A172 (cell line): ENCODE data around the gene CIRBP. TPM values are rescaled to one million over a fixed set of nuclear protein-coding genes. Genes with fewer than 3 reads are reported as not detected.

Experiments used
- DNase-seq: peaks from one replicate; pipeline ENCODE4 v3.0.0-alpha.2; 2015; ENCODE audit warnings: low spot score
- total RNA-seq: library from RNA; depleted of rRNA; stranded (reverse); fragments of >200 nt; shearing (Covaris generic); gene quantifications from 2 replicates; pipeline ENCODE4 v1.2.3, GENCODE V29; 2014

The CIRBP gene
- total RNA-seq, 1 experiment from 2014 or later = 124 TPM

DNA sequence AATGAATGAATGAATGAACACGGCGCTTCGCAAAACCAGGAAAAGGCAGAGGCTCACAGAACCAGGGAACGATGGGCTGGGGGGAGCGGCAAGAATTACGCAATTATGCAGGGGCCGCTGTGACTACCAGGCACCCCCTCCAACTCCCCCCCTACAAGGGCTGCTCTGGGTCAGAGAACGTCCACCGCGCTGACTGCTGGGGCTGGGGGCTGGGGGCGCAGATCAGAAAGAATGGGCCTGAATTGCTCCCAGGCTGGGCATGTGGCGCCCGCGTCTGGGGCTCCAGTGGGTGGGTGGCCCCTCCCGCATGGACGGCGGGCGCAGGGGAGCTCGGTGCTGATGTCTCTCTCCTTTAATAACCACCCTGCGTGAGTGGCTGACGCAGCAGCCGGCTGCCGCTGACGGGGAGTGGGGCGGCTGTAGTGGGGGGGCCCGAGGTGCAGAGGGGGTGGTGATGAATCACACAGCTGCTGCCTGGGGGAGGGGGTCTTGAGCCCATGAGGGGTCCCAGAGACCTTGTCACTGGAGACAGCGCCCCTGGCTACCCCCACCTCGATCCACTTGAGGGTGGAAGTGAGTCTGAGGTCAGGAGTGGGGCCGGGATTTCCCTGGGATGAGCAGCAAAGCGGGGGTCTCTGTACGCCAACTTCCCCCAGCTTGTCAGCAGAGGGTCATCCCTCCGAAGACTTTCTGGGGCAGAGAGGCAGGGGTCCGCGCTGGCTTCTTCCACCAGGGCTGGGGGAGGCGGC is 1.5 kb upstream of the CIRBP start:
- no peak for DNase-seq

DNA sequence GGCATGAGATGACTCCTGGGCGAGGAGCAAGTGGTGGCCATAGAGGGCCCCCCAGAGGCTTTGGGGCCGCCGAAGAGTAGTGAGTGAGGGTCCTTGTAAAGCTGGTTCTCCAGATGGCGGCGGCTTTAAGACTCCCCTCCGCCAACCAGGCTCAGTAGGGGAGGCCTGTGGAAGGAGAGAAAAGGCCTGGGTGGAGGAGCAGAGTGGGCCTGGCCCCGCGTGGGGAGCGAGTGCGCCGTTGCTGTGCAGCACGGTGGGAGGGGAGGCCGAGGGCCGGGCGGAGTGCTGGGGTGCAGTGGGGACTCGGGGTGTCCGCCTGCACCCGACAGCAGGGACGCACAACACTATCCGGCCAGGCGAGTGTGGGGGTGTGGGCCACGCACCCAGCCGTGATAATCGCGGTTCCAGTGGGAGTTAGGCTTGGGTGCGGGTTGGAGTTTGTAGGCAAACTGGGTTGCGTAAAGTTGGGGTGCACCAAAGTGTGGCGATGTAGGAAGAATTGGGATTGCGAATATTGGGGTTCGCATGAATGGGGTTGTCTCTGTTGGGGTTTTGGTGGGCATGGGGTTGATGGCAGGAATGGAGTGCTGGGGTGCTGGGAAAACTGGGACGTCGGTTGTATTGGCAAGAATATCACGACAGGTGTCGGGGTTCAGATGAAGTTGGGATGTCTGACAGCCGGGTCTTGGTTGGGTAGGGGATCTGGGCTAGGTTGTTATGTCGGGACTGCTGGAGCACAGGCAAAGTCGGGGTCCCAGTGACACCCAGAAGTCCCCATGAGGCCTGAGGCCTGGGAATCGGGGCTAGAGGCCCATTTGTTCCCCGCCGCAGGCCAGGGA is 687 bp upstream of the CIRBP start:
- no peak for DNase-seq

DNA sequence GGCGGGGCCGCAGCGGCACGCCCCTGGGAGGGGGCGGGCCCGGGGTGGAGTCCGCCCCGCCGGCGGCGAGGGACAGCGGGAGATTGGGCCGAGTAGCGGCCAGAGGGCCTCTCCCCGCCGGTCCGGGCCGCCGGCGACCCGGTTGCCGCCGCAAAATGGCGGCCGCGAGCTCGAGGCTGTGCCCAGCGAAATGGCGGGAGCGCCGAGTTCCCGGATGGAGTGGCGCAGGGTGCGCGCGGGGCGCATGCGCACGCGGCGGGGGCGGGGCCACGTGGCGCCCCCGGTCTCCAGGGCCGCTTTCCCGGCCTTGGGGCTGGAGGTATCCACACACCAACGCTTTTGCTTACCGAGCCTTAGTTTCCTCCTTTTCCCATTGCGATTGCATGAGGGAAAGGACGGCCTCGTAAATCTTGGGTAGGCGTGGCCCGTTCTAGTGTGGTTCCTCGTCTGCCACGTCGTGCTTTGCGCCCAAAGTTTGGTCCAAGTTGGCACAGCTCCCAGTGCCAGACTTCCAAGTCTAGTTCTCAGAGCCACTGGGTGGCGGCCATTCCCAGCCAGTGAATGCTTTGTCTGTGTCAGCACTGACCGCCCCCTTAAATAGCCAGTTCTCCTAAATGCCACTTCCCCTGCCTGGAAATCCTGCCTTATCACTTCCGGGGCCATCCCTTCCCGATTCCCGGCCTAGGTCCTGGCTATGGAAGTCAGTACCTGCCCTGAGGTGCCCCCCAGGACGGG is 513 bp downstream of the CIRBP start:
- peak; percentile 75 for DNase-seq

DNA sequence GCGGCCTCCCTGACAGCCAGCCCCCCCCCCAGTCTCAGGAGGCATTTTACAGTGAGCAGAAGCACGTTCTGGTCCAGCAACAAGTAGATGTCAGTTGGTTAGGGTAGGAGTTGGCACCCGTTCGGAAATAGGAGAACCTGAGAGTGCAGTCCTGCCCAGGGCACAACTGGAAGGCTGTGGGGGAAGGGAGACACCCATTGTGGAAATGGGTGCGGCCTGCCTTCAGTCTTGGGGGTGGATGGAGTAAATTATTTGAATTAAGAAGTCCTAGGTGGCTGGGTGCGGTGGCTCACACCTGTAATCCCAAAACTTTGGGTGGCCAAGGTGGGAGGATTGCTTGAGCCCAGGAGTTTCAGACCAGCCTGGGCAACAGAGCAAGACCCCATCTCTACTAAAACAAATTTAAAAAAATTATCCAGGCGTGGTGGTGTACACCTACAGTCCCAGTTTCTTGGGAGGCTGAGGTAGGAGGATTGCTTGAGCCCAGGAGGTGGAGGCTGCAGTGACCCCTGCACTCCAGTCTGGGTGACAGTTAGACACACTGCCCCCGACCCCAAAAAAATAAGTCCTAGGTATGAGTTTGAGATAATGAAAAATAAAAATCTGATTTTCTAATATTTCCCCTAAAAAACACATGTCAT is 1.2 kb downstream of the CIRBP start:
- peak; percentile 42 for DNase-seq

DNA sequence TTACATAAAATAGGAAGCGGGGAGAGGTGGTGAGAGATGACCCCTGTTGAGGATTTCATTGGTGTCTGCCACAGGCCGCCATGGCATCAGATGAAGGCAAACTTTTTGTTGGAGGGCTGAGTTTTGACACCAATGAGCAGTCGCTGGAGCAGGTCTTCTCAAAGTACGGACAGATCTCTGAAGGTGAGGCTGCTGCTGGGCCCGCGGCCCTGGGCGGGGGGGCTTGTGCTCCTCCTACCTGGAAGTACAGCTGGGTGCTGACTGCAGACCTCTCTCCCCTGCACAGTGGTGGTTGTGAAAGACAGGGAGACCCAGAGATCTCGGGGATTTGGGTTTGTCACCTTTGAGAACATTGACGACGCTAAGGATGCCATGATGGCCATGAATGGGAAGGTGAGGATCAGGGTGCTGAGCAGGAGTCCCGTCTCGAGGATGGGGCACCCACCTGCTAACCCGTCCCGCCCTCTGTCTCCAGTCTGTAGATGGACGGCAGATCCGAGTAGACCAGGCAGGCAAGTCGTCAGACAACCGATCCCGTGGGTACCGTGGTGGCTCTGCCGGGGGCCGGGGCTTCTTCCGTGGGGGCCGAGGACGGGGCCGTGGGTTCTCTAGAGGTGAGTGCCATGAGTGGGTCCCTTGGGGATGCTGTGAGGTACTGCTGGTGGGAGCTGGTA is 1.9 kb downstream of the CIRBP start:
- DNase-seq = no peak

DNA sequence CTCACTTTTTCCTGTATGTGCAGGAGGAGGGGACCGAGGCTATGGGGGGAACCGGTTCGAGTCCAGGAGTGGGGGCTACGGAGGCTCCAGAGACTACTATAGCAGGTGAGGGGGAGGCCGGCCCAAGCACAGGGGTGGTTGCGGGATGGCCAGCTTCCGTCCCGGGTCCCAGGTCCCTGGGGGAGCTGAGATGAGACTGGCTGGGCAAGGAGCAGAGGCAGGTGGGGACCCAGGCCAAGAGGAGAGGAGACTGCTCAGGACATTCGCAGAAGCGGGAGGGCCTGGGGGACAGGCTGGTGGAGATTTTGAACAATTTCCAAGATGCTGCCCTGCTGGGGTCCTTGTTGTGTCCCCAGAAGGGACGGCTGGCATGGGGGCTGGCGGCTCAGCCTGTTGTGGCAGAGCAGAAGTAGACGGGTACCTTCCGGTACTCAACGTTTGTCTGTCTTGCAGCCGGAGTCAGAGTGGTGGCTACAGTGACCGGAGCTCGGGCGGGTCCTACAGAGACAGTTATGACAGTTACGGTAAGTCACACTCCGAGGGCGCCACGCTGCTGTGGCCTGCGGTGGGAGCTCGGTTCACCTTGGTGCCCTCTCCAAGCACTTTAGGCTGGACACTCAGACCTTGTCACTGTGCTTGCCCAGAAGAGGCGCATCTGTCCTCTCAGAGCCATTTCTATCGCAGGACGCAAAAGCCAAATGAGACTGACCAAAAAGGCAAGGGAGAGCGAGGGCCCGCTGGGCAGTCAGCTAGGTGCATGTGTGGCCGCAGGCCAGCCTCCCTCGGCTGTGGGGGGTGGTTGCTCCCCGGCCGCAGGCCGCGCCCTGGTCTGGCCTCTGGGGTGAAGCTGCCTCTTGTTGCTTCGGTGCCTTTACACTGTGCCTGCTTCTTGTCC is 2.6 kb downstream of the CIRBP start:
- no peak for DNase-seq

DNA sequence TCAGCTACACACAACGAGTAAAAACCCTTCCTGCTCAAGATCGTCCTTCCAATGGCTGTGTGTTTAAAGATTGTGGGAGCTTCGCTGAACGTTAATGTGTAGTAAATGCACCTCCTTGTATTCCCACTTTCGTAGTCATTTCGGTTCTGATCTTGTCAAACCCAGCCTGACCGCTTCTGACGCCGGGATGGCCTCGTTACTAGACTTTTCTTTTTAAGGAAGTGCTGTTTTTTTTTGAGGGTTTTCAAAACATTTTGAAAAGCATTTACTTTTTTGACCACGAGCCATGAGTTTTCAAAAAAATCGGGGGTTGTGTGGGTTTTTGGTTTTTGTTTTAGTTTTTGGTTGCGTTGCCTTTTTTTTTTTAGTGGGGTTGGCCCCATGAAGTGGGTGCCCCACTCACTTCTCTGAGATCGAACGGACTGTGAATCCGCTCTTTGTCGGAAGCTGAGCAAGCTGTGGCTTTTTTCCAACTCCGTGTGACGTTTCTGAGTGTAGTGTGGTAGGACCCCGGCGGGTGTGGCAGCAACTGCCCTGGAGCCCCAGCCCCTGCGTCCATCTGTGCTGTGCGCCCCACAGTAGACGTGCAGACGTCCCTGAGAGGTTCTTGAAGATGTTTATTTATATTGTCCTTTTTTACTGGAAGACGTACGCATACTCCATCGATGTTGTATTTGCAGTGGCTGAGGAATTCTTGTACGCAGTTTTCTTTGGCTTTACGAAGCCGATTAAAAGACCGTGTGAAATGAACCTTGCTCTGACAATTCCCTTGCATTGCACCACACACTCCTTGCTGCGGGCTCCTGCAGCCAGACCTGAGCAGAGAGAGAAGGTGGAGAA is 3.5 kb downstream of the CIRBP start:
- no peak for DNase-seq

DNA sequence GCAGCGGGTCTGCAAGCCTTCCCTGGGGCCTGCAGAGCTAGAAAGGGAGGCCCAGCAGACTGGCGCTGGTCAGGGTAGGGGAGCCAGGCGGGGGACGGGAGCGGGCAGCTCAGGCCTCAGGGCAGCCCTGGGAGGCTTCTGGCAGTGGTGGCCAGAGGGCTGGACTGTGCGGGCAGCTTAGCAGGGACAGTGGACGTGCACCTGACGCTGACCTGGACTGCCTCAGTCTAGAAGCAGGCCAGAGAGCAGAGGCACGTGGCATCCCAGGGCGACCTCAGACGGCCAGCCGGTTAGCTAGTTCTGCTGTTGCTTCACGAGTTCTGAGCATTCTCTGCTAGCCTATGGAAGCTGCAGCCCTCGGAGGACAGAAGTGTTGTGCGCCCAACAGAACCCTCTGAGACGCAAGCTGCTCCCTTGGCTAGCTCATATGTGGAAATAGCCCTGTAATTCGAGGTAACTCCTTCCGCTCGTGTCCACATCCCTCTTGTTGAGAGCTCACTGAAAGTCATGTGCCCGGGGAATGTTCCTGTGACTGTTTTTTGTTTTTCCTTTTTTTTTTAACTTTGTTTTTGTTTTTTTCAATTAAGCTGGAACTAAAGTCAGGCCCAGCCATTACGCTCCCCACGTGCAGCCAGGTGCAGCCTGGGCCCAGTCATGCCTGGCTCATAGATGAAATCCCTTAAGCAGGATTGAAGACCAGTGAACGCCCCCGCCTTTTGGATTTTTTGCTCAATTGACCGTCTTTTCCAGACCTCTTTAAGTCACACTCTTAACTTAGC is 4.3 kb downstream of the CIRBP start:
- DNase-seq = no peak

DNA sequence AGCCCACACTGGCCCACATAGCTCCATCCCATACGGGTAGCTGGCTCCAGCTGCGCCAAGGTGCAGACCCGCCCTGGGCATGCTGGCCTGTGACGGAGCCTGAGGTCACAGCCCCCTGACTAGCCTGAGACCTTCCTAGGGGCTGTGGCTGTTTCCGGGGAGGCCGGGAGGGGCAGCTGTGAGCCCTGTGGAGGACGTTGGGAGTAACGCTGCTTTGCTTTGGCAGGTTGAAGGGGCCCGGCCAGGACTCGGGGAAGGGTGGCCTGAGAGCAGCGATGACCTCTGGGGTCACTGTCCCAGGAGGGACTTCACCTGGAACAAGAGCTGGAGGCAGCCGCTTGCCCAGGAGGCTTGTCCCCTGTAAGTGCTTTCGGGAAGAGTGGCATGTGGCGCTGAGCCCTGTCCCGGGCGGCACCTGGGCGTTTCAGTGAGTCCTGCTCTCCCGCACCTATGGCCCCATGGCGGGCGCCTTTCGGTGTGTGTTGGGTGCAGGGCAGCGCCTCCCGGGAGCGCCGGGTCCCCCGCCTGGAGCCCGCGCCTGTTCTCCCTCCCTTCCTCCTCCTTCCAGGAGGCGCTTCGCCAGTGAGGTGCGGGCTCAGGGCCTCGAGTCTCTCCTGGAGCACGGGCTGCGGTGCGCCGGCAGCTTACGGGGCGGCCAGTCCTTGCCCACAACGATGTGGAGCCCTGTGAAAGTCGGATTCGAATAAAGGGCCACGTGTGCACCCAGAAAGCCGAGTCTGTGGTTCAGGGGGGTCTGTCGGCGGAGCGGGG is 5.1 kb downstream of the CIRBP start:
- no peak for DNase-seq

DNA sequence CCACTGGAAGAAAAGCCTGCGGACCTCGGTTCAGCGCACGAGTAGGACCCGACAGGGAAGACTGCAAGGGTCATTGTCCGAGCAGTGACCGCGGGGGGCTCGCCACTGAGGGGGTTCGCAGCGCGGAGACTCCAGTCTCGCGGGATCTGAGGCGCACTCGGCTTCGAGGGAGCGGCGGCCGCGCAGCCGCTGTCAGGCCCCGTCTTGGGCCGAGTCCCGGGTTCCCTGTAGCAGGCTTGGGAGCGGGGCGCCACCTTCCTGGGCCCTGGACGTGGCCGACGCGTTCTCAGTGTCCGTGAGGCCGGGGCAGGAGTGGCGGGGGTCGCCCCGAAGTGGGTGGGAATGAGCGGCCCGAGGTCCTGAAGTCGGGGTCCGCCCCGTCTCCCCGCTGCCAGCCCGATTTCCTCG is 5.7 kb downstream of the CIRBP start:
- no peak for DNase-seq

DNA sequence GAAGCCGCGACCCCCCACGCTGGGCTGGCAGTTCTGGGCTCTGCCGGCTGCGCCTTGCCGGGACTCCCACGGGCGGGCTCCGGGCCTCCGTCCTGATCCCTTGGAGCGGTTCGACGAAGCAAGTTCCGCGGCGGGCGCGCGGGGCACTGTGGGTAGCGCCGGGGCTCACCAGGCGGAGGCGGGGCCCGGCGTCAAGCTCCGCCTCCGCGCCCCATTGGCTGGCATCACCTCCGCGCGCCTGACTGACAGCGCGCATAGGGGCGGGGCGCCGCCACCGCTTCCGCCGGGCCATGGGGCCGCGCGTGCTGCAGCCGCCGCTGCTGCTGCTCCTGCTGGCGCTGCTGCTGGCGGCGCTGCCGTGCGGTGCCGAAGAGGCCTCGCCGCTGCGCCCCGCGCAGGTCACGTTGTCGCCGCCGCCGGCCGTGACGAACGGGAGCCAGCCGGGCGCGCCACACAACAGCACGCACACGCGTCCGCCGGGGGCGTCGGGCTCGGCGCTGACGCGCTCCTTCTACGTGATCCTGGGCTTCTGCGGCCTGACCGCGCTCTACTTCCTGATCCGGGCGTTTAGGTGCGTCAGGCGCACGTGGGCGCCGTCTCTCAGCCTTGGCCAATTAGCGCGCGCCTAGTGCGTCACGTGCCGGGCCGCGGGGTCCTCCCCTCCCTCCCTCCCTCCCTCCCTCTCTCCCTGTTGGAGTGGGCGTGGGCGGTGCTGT is 6.3 kb downstream of the CIRBP start, which contains the start of gene FAM174C:
Gene FAM174C, plus strand, starts transcription at position 271 of the 716 bp plus-strand sequence. Its CDS starts 20 bp downstream, at position 291.
- peak; percentile 95 for DNase-seq

DNA sequence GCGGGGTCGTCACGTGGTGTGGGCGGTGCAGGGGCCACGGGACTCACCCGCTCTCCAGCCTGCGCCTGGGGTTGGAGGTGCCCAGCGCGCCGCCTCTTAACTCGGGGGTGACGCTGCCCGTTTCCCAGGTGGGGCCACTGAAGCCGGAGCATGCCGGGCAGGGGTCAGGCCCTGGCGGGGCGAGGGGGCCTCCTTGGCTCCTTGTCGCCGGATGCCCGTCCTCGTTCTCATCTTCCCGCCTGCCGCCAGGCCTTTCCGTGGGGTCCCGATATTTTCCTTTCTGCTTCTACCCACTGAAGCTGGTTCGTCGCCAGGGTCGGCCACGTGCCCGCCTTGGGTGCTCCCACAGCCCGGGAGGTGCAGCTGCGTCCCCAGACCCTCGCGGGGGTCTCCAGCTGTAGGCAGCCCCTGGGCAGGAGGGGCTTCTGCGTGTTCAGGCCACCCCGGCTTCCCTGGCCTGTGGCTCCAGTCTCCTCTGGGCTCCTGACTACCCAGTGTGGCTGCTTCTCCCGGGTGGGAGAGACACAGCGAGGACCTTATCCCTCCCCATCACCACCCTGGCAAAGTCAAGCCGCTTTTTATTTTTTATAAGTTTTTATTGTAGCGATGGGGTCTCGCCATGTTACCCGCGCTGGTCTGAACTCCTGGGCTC is 7.0 kb downstream of the CIRBP start:
- DNase-seq = no peak

DNA sequence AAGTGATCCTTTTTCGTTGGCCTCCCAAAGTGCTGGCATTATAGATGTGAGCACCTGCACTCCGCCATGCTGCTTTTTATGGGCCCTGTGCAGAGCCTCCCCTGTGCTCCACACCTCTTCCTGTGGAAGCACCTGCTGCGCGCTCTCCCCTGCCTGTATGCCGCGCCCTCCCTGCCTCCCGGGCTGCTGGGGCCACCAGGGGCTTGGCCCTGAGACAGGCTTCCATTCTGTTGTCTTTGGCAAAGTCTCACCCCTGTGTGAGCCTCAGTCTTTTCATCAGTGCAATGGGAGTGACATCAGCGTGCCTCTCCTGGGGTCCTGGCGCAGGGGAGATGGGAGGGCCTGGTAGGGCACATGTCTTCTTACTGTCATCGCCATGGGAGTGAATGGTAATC is 7.5 kb downstream of the CIRBP start:
- no peak for DNase-seq

DNA sequence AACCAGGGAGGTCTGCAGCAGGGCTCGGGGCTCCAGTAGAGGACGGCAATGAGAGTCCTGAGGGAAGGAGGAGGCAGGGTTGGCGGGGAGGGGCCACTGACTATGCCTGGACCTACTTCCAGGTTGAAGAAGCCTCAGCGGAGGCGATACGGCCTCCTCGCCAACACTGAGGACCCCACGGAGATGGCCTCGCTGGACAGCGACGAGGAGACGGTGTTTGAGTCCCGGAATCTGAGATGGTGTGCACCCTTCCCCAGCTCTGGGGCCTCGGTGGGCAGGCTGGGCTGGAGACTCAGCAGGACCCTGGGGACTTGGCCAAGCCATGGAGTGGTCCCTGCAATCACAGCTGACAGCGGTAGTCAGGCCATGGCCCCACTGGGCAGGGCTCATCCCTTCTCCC is 7.9 kb downstream of the CIRBP start:
- no peak for DNase-seq

DNA sequence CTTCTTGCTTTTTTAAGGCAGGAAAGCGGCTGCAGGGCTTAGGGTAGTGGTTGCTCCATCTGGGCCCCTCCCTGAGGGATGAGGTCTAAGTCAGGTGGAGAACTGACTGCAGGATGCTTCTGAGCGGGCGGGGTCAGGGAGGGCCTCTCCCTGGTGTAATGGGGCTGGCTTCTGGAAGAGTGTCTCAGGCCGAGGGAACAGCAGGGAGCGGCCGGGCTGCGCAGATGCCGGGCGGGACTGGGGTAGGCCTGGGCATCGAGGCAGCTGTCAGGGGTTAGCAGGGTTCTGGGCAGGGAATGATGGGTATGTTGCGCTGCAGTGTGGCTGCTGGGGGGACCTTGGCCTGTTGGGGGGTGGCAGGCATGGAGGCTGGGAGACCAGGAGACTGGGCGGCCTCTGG is 8.9 kb downstream of the CIRBP start:
- no peak for DNase-seq
